ENCODE measurements around the gene PNPLA2.

The PNPLA2 gene

DNA sequence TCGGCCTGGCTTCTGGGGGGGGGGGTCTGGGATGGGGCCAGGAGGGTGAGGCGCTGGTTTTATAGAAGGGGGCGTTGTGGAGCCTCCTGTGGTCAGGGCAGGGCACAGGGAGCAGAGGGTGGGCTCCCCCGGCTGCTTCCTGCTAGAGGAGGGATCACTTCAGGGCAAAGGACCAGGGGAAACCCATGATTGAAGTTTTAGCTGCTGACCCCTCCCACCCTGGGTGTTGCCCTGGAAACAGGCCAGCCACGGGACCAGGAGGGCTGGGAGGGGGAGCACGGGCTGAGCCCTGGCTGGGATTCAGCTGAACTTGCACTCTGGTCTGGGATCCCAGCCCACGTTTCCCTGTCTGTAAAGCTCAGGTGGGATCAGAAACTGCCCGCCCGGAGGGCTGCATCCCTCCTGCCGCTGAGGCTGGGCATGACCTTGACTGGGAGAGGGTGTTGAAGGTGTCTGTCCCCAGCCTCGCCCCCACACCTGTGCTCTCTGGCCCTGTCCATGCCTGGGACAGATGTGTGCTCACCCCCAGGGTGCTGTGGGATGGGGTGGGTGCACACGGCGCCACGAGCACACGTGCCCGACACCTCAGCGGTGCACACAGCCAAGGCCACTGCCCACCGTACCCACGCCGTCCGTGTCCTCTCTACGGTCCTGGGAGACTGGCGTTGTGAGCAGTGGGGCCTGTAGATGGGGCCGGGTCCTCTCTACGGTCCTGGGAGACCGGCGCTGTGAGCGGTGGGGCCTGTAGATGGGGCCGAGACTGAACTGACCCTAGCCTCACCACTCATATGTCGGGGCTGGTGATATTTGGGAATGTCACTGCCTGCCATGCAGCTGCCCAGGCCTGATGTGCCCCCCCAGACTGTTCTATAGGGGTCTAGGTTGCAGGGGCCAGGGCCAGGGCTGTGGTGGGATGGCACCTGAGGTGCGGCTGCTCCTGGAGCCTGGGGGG is 26.3 kb downstream of the PNPLA2 start:
- peak; percentile 92 for DNase-seq (ENCODE audit: low read depth)

- DNase-seq (ENCODE audit: low read depth): no peak
These were observed 27.3 kb downstream of the PNPLA2 start for GRCh38 chr11:845872-846495.

DNA sequence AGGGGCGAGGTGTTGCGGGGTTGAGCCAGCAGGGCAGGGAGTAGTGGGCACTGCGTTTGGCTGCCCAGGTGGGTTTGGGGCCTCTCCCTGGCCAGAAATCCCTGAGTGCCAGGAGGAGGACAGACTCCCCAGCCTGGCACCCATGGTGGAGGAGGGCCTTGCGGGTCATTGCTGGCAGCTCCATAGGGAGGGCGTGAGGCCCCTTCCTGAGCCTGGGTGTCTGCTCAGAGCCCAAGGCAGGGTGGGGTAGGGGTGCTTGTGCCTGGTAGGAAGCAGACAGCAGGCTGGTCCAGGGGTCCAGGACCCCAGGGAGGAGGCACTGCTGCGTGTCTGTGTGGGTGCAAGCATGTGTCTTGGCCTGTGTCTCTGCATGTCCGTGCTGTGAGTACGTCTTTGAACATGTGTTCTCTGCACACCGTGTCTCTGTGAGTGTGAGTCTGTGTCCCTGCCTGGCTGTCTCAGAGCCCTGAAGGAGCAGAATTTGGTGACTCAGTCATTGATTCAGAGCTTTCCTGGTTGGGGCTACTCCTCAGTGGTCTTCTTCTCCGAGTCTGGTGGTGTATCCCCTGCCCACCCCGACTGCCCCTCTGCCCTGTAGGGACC is 27.9 kb downstream of the PNPLA2 start:
- DNase-seq (ENCODE audit: low read depth): no peak

GRCh38 chr11:847876-848275 is 29.2 kb downstream of the PNPLA2 start:
- no peak for DNase-seq (ENCODE audit: low read depth)

- no peak for DNase-seq (ENCODE audit: low read depth)
These were observed 29.7 kb downstream of the PNPLA2 start for GRCh38 chr11:848380-848931.

GRCh38 chr11:849104-849824 is 30.6 kb downstream of the PNPLA2 start:
- no peak for DNase-seq (ENCODE audit: low read depth)

- no peak for DNase-seq (ENCODE audit: low read depth)
These were observed 31.4 kb downstream of the PNPLA2 start for GRCh38 chr11:849951-850774.

- DNase-seq (ENCODE audit: low read depth): no peak
These were observed 32.4 kb downstream of the PNPLA2 start for GRCh38 chr11:850775-851763.

GRCh38 chr11:852762-853161 is 34.0 kb downstream of the PNPLA2 start:
- DNase-seq (ENCODE audit: low read depth): no peak

DNA sequence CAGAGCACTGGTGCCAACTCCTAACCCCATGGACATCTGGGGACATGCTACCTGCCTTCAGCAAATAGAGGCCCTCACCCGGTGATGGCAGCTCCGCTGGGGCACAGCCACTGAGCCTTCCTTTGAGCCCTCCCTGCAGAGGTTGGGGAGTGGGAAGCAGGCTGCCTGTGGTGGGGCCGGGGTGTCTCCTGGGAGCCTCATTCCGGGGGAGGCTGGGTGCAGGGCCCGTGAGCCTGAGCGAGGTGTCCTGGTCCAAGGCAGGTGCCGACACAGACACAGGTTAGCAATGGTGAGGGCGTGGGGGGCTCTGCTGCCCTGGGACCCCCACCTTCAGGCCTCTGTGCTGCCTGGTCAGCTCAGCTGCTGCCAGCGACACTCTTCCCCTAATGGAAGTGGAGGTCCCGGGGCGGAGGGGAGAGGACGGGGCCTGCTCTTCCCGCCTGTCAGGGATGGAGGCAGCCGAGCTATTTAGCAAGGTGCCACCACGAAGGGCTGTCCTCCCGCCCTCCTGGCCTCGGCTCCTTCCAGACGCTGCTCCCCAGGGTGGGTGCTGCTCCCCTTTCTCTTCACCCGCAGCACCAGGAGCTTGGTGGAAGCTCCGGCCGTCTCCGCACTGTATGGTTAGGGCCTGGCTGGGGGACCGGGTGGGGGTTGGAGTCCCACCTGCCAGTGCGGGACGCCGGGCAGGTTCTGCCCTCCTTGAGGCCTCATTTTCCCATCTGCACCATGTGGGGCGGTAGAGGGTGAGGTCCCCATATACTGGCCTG is 35.2 kb downstream of the PNPLA2 start:
- DNase-seq (ENCODE audit: low read depth): no peak

DNA sequence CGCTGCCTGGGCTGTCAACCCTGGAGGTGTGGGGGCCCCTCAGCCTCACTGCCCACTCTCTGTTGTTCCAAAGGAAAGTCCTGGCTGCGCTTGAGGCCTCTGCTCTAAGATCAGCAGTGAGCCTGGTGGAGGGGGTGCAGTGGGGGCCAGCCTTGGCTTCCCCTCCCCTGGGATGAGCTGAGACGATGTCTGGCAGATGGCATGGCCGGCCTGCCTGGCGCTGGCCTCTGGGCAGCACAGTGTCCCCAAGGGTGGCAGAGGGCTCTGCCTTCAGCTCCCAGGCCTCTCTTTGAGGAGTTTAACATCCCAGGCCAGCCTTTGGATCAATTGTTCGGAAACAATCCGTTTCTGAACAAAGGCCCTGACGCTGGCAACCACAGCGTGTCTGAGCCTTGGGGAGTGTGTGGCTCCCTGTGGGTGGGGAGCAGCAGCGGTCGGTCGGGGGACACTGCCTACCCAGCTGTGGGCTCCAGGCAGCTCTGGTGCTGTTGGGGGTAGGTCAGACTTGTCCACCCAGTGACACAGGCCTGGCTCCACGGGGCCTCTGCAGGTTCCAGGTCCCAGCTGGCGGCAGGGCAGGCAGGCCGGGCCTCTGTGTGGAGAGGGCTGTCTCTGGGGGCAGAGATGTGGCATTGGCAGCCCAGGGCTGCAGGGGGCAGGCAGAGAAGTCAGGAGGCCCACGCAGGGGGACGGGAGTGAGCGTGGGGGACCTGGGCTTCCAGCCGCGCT is 36.1 kb downstream of the PNPLA2 start:
- no peak for DNase-seq (ENCODE audit: low read depth)

GRCh38 chr11:855330-855674 is 36.6 kb downstream of the PNPLA2 start:
- DNase-seq (ENCODE audit: low read depth): no peak

GRCh38 chr11:855796-856195 is 37.1 kb downstream of the PNPLA2 start:
- DNase-seq (ENCODE audit: low read depth): no peak

GRCh38 chr11:856397-856796 is 37.7 kb downstream of the PNPLA2 start:
- no peak for DNase-seq (ENCODE audit: low read depth)

- no peak for DNase-seq (ENCODE audit: low read depth)
These were observed 39.5 kb downstream of the PNPLA2 start for GRCh38 chr11:858053-858761.

DNA sequence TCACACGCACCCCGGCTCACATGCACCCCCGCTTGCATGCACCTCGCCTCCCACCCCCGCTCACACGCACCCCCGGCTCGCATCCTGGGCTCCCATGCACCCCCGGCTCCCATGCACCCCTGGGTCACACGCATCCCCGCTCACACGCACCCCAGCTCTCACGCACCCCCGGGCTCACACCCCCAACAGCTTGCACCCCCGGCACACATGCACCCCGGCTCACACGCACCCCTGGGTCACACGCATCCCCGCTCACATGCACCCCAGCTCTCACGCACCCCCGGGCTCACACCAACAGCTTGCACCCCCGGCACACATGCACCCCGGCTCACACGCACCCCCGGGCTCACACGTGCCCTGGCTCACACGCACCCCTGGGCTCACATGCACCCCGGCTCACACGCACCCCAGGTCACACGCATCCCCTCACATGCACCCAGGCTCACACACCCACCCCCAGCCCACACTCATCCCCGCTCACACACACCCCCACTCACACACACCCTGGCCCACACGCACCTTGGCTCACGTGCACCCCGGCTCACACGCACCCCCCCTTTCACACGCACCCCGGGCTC is 40.1 kb downstream of the PNPLA2 start:
- no peak for DNase-seq (ENCODE audit: low read depth)

DNA sequence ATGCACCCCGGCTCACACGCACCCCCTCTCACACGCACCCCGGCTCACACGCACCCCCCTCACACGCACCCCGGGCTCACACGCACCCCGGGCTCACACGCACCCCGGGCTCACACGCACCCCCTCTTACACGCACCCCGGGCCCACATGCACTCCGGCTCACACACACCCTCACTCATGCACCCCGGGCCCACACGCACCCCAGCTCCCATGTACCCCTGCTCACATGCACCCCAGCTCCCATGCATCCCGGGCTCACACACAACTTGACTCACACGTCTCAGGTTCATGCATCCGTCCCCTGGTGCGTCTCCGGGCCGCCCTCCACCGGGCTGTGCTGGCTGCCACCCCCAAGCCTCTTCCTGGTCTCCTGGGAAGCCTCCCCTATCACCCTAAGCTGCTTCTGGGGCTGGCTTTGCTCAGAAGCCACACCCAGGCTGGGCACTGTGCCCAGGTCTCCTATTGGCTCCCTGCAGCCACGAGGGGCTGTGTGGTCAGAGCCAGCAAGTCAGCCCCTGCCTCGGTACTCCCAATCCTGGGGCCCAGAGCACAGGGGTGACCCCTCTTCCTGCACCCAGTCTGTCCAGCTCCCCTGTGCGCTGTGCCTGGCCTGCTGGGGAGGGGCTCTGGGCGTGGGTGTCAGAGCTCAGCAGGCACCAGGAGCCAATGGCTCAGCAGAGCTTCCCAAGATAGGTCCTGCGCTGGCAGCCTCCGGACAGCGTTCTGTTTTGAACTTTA is 40.8 kb downstream of the PNPLA2 start:
- peak; percentile 47 for DNase-seq (ENCODE audit: low read depth)

Measured in stromal cell of bone marrow (primary cell).